ENCODE measurements around the gene KCNJ8.

GRCh38 chr12:21786041-21786531, 11.6 kb upstream of the KCNJ8 start:
- TF ChIP-seq CTCF (IDR thresholded peaks at IDR 0.05) (no peak), POLR2A (IDR thresholded peaks at IDR 0.05) (no peak)
